GM21825 (cell line): Measurements from ENCODE around the gene PFKFB4.
A peak's percentile ranks its signal among the peaks of the same experiment; 100 is the strongest.
"Not testable (repeated sequence)": the region's sequence is repeated elsewhere in the genome, so short reads cannot be mapped to it uniquely, and the experiment has no call there.

ENCODE experiments used
- ATAC-seq: cut with Tn5 transposase; IDR thresholded peaks from one replicate; pipeline ENCODE4 v1.9.1; 2021; ENCODE audit warnings: mild to moderate bottlenecking, moderate library complexity; ENCODE audit not compliant: unreplicated experiment

PFKFB4 gene

GRCh38 chr3:48535578-48535977 lies 21.0 kb downstream of the PFKFB4 start:
- no peak for ATAC-seq

DNA sequence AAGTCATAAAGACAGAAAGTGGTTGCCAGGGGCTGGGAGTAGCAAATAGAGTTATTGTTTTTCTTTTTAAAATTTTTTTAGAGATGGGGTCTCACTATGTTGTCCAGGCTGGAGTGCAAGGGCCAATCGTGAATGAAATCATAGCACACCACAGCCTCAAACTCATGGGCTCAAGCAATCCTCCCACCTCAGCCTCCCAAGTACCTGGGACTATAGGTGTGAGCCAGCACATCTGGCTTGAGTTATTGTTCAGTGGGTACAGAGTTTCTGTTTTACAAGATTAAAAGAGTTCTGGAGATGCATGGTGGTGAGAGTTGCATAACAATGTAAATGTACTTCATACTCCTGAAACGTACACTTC lies 23.6 kb downstream of the PFKFB4 start:
- no peak for ATAC-seq

GRCh38 chr3:48532271-48532976 lies 24.2 kb downstream of the PFKFB4 start:
- no peak for ATAC-seq

GRCh38 chr3:48530701-48531100 lies 25.9 kb downstream of the PFKFB4 start:
- ATAC-seq, result not testable (repeated sequence)

DNA sequence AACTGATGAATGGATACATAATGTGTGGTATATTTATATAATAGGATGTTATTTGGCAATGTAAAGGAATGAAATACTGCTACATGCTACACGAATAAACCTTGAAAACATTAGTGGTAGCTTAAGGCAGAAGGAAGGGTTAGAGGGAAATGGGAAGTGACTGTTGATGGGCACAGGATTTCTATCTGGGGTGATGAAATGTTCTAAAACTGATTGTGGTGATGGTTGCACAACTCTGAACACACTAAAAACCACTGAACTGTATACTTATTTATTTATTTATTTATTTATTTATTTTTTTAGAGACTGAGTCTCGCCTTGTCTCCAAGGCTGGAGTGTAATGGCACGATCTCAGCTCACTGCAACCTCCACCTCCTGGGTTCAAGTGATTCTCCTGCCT lies 27.8 kb downstream of the PFKFB4 start:
- no peak for ATAC-seq

DNA sequence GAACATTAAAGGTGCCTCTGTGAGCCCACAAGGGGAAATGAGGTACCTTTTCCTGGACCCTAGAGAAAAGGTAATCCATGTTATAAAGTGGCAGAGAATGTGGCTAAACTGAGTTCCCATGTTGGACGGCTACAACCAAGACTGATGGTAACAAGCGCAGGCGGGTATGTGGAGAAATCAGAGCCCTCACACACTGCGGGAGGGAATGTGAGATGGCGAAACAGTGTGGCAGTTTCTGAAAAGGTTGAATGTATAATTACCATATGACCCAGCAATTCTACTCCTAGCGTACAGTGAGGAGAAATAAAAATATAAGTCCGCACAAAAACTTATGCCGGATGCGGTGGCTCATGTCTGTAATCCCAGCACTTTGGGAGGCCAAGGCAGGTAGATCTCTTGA lies 28.6 kb downstream of the PFKFB4 start:
- no peak for ATAC-seq

DNA sequence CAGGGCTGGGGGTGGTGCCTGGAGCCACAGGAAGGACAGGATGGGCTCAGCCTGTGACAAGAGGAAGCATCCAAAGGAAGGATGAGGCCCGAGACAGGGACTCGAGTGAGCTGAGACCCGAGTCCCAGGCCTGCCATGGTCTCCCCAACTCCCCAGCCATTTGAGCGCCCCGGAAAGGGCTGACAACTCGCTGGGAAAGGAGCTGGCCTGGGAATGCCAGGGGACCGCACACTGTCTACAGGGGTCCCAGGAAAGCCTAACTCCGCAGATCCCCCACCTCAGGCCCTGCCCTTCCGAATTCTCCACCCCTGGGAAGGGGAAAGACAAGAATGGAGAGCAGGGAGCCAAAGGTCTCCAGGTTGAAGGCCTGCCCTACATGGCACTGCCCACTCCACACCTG lies 31.6 kb downstream of the PFKFB4 start:
- ATAC-seq, result no peak

- no peak for ATAC-seq
Observed at GRCh38 chr3:48521635-48522034, 35.0 kb downstream of the PFKFB4 start.

GRCh38 chr3:48519277-48519643 lies 37.3 kb downstream of the PFKFB4 start:
- no peak for ATAC-seq

DNA sequence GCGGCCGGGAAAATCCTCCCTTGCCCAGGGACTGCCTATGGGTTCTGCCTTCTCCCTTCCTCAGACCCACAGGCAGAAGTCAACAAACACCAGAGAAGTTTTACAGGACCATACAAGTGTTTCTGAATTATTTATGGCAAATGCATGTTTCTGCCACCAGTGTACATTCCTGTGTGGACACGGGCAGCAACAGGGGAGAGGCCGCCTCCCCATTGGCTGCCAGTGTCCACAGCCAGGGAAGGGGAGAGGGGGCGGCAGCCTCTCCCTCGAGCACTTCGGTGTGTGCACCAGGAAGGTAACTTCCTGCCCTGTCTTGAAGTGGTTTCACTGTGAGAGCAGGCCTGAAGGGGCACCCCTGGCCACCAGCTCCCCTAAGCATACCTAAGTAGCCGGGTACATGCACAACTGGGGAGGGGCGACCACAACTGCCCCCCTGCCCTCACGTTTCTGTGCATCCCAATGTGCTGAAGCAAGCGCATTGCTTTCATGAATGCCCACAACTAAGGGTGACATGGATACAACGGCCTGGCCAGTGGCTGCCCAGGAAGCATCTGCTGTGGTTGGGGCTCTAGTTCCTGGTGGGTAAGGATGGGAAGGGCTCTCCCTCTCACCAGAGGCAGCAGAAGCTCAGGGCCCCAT lies 37.8 kb downstream of the PFKFB4 start:
- no peak for ATAC-seq

GRCh38 chr3:48518069-48518468 lies 38.5 kb downstream of the PFKFB4 start:
- ATAC-seq, result no peak

- ATAC-seq, result no peak
Observed at GRCh38 chr3:48516571-48516970, 40.0 kb downstream of the PFKFB4 start.

DNA sequence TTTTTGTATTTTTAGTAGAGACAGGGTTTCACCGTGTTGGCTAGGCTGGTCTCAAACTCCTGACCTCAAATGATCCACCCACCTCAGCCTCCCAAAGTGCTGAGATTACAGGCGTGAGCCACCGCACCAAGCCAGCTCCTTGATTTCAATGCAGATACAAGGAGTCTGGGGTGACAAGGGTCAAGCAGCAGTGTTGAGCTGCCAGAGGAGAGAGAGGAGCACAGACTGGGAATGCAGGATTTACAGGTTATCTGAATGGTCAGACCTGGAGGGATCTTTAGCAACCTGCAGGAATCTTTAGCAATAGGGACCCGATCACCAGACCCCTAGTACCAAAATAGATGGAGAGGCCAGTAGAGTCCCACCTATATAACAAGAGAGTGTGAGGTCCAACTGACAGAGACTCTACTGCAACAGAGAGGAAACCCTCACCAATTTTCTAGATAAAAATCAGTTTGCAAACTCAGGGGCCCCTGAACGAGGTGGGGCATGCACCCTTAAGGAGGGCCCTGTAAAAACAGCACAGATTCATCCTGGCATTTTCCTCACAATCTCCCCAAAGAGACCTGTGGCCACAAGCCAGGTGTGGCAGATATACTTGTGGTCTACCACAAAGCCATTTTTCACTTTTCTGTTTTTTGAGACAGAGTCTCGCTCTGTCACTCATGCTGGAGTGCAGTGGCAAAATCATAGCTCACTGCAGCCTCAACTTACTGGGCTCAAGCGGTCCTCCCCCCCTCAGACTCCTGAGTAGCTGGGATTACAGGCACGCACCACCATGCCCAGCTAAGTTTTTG lies 42.0 kb downstream of the PFKFB4 start:
- ATAC-seq, result no peak

GRCh38 chr3:48511551-48511950 lies 45.1 kb downstream of the PFKFB4 start:
- no peak for ATAC-seq

DNA sequence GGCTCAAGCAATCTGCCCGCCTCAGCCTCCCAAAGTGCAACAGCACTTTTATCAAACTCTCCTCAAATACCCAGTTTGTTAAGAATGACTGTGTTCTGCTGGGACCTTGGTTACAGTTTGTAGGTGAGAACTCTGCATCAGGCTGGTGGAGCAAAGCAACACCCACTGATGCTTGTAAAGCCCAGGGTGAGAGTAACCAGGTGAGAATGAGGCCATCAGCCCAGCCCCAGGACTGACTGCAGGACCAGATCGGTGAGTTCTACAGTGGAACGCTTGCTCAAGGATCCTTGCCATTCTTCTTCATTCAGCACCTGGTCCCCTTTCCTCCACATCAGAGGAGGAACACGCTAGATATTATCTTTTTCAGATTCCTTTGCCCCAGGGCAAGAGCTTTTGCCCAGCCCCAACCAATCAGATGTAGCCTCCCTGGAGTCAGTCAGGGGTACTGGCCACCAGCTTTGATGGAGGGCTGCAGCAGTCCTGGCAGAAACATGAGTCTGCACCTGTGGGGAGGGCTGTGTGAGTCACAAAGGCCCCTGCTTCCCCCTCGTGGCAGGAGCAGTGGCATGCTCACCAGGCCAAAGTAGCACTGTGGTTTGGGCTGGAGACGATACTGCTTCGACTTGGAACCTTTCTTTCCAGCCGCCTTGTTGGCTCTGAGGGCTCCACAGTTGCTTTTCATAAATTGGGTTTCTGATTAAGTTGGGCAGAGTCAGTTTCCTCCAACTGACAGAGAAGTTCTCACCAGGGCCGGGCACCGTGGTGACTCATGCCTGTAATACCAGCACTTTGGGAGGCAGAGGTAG lies 49.1 kb downstream of the PFKFB4 start:
- peak; percentile 53 for ATAC-seq

DNA sequence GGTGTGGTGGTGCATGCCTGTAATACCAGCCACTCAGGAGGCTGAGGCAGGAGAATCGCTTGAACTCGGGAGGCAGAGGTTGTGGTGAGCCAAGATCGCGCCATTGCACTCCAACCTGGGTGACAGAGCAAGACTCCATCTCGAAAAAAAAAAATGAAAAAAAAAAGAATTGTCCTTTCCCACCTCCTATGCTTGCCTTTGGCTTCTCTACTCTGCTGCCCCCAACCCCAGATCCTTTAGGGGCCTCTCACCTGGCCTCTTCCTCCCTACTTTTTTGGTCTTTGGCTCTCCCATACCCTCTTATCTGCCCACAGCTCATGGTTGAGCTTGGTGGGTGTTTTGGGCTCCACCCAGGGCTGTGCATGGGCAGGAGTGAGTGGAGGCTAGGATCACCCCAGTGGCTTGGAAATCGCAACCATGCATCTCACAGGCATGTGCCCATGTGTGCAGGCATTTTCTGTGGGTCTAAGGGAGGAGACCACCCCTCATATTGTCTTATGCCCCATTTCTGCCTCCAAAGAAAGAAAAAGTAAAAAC lies 50.6 kb downstream of the PFKFB4 start:
- no peak for ATAC-seq

DNA sequence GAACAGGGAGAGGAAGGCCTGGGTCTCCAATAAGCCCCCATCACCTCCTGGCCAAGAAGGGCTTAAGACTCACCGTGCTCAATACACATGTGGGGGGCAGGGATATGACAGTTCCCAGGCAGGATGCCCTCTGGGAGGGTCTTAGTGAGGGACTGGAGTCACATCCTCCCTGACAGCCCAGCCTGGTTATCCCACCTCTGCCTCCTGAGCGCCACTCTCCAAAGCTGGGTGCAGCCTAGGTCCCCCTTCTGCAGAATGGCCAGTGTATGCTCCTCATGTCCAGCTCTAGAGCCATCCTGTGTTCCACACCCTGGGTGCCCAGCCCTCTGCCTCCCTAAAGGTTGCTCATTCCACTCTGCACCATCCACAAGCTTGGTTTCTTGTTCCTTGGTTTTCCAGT lies 51.5 kb downstream of the PFKFB4 start:
- no peak for ATAC-seq

DNA sequence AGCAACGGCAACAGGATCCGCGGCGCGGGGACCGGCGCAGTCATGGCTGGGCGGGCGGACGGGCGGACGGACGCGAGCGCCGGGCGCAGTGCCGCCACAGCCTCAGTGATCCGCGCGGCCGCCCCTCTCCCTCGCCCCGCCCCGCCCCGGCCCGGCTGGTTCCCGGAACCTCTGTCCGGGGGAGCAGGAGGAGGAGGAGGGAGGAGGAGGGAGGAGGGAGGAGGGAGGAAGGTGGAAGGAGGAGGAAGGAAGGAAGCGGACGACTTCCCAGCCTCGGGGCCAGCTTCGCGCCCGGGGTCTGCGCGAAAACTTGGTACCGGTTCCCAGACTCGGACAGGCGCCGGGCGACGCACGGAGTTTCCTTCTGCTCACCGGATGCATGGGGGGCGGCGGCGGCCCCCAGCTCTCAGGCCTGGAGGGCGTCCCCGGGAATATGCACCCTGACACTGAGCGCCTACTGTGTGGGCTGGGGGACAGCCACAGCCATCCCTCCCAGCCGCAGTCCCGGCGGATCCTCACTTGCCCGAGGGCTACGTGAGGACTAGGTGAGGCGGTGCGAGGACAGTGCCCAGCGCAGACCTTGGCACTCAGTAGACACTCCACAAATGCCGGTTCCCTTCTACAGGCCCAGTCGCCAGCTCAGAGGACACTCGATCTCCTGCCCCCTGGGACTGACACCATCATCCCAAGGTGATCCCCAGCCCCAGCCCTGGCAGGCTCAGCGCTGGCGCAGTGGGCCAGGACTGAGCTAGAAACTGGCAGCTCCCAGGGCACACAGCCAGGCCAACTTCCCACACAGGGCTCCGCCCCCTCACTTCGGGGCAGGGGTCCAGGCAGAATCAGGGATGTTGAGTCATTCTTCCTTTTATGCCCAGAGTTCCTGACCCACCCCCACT lies 52.3 kb downstream of the PFKFB4 start, which contains the start of gene SHISA5:
Gene SHISA5, minus strand, starts transcription at position 124 of the 896 bp plus-strand sequence. Its CDS starts 80 bp downstream, at position 44.
- ATAC-seq, result no peak

- ATAC-seq, result no peak
Observed at GRCh38 chr3:48503401-48504050, 53.1 kb downstream of the PFKFB4 start.
